Heart left ventricle (tissue), 16 donors: ENCODE data around the gene ACTR1A. TPM values are rescaled to one million over a fixed set of nuclear protein-coding genes. Genes with fewer than 3 reads are reported as not detected.

Experiments used
- ATAC-seq, 4 donors: fragments of 200-7000 bp; cut with Tn5 transposase; one replicate each; pipeline ENCODE4 v1.9.1; 2020 to 2022; ENCODE audit warnings: moderate library complexity in 4 of 4, mild to moderate bottlenecking in 3 of 4, moderate number of reproducible peaks in 1 of 4
- DNase-seq, 5 donors: peaks; one replicate each; pipeline ENCODE4 v3.0.0-alpha.2; 2020
- H3K27ac ChIP-seq, 12 donors: fragments of 200-600 bp; sonication (generic) in 4 of 12; one replicate each; pipeline versions ENCODE4 v1.5.0 to v1.8.0; 2016 to 2022; ENCODE audit warnings: mild to moderate bottlenecking in 2 of 12
- H3K27me3 ChIP-seq, 9 donors: fragments of 200-600 bp; sonication (generic) in 2 of 9; one replicate each; pipeline versions ENCODE4 v1.5.1 to v1.8.0; 2016 to 2022; ENCODE audit warnings: mild to moderate bottlenecking in 3 of 9
- H3K36me3 ChIP-seq, 9 donors: fragments of 200-600 bp; sonication (generic) in 2 of 9; one replicate each; pipeline versions ENCODE4 v1.5.0 to v1.8.0; 2018 to 2022; ENCODE audit warnings: mild to moderate bottlenecking in 2 of 9
- H3K4me1 ChIP-seq, 12 donors: fragments of 200-600 bp; sonication (generic) in 4 of 12; one replicate each; pipeline versions ENCODE4 v1.5.0 to v1.8.0; 2016 to 2022; ENCODE audit warnings: mild to moderate bottlenecking in 3 of 12
- H3K4me3 ChIP-seq, 12 donors: fragments of 200-600 bp; sonication (generic) in 4 of 12; one replicate each; pipeline versions ENCODE4 v1.5.0 to v1.8.0; 2017 to 2022; ENCODE audit warnings: mild to moderate bottlenecking in 9 of 12, moderate library complexity in 4 of 12
- H3K9me3 ChIP-seq, 12 donors: fragments of 200-600 bp; sonication (generic) in 4 of 12; one replicate each; pipeline versions ENCODE4 v1.5.0 to v1.8.0; 2016 to 2022; ENCODE audit warnings: mild to moderate bottlenecking in 1 of 12
- CTCF ChIP-seq, 12 donors: fragments of 200-600 bp; sonication (generic) in 4 of 12; IDR thresholded peaks; one replicate each; pipeline versions ENCODE4 v1.5.0 to v1.8.0; 2018 to 2022; ENCODE audit warnings: antibody characterized with exemption in 12 of 12, mild to moderate bottlenecking in 5 of 12
- POLR2A ChIP-seq, 2 donors: fragments of 450-650 bp; IDR thresholded peaks; one replicate each; pipeline ENCODE4 v1.6.1; 2017; ENCODE audit warnings: antibody characterized with exemption in 2 of 2, mild to moderate bottlenecking in 2 of 2, moderate library complexity in 2 of 2
- WGBS, 4 donors: extraction: QIAGEN DNeasy Blood & Tissue Kit in 2 of 4; methylation state at CpG; one replicate each; pipeline versions ENCODE4 v1.1.5 to v1.1.7; 2013 to 2018; 5-methylcytosine and 5-hydroxymethylcytosine counted together
- intact Hi-C, 10 donors: fragments of 100-400 bp; cut with DNase I; formaldehyde crosslinking; loops; one replicate each; pipeline versions ENCODE4 v1.11.1 to v1.14.2; 2022
- polyA plus RNA-seq, 2 donors: library from polyadenylated mRNA; stranded (reverse); fragments of 200-250 nt; gene quantifications; one replicate each; pipeline ENCODE4 v1.2.3, GENCODE V29; 2013
- total RNA-seq, 9 donors: library from RNA; depleted of rRNA in 2 of 9; stranded (reverse); fragments of >200 nt in 2 of 9; fragmentation: NEBNext Ultra II Directional in 3 of 9; extraction: Animal tissue kit (Norgen Biotek cat#: 25700) in 3 of 9; gene quantifications; one replicate each; pipeline versions ENCODE4 v1.1.0 to v1.2.4, GENCODE V29; 2016 to 2023
- donor health status: ischemic (EF 13 %, LVEDD 7.1; RV severe dilation, severe dysfunction).
- donor health status: healthy with polysubstance abuse.
- donor health status: DM: no; HTN: yes; CAD: no.
- donor health status: DM: no; HTN: no; CAD: no.
- donor health status: ischemic (EF 25% LVEDD 6.9; RV normal size, moderate dysfunction).
- donor health status: ischemic (EF 25% LVEDD 5.7; RV mildly dilated, moderate dysfunction).
- donor health status: healthy.
- donor health status: DM: yes; HTN: yes; CAD: no.
- donor health status: ischemic (EF 35%, LVEDD 5.7; RV mildly dilated, moderate dysfunction).
- donor health status: nonischemic (EF 11% LVEDD 7.7; RV severe dilation, severe dysfunction).
- donor health status: DM: yes; HTN: yes; CAD: no.
- donor health status: PGD.
- donor health status: ischemic (EF 29% LVEDD 5.4; RV normal size, mild dysfunction).
- donor health status: nonischemic (EF 23%, LVEDD 6.1; RV moderate dilation, normal function).

The ACTR1A gene
- total and polyA plus RNA-seq, 11 donors, result 100 to 175 (median 119) TPM

DNA sequence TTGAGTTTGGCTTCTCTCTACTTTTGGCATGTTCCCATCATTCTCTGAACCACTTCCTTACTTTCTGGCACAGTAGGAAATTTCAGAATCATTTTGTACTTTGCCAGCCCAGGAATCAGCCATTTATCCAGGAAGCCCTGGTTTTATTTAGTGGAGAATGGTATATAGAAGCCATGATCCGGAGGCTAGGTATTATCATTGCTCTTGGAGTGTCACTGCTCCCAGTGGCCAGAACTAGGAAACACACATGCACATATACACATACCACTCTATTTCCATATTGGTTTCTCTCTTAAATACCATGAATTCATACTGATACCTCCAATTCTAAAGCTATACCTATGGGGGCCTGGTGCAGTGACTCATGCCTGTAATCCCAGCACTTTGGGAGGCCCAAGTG is 37.5 kb upstream of the ACTR1A start:
- Histone ChIP-seq H3K4me3 (no peak overlapping the region), H3K4me1 (peaks cover 0 to 14% (median 0%) of the 10 kb centered on the region in 12 donors), H3K36me3 (no peaks in the 10 kb centered on the region), H3K27me3 (no peaks in the 10 kb centered on the region), H3K9me3 (no peaks in the 10 kb centered on the region), H3K27ac (no peak overlapping the region)
- 62 to 85% (median 77%) methylated on average over 1 of the region's 1 CpG for WGBS, 4 donors
- ATAC-seq (peak in 1 of 4 donors; percentile 45), DNase-seq (no peak)
- TF ChIP-seq CTCF (IDR thresholded peaks at IDR 0.05) (peak in 7 of 12 donors; percentile 8 to 41 (median 23)), POLR2A (IDR thresholded peaks at IDR 0.05) (no peak)
- intact Hi-C loops, result no loop called here

- no peak for TF ChIP-seq POLR2A (IDR thresholded peaks at IDR 0.05)
- TF ChIP-seq CTCF (IDR thresholded peaks at IDR 0.05), result no peak
- H3K27me3 ChIP-seq, result no peaks in the 10 kb centered on the region
- WGBS, 4 donors, result 82 to 90% (median 85%) methylated on average over 2 of the region's 2 CpGs
Measured at GRCh38 chr10:102538811-102539210, 36.3 kb upstream of the ACTR1A start.

GRCh38 chr10:102537948-102538347 is 35.4 kb upstream of the ACTR1A start:
- ATAC-seq (no peak), DNase-seq (no peak)
- H3K36me3 ChIP-seq, result no peaks in the 10 kb centered on the region
- H3K4me1 ChIP-seq, result peaks cover 0 to 12% (median 0%) of the 10 kb centered on the region in 12 donors
- intact Hi-C loops, result no loop called here
- no peaks in the 10 kb centered on the region for H3K27me3 ChIP-seq
- 97 to 99% (median 98%) methylated on average over 2 of the region's 2 CpGs for WGBS, 4 donors
- H3K9me3 ChIP-seq, result no peaks in the 10 kb centered on the region
- no peak overlapping the region for H3K4me3 ChIP-seq
- TF ChIP-seq POLR2A (IDR thresholded peaks at IDR 0.05), result no peak
- no peak for TF ChIP-seq CTCF (IDR thresholded peaks at IDR 0.05)
- no peak overlapping the region for H3K27ac ChIP-seq

More at GRCh38 chr10:102538811-102539210, 36.3 kb upstream of the ACTR1A start:
- ATAC-seq (no peak), DNase-seq (no peak)
- intact Hi-C loops, result no loop called here
- peaks cover 0 to 14% (median 0%) of the 10 kb centered on the region in 12 donors for H3K4me1 ChIP-seq
- H3K4me3 ChIP-seq, result no peak overlapping the region
- H3K9me3 ChIP-seq, result no peaks in the 10 kb centered on the region
- no peaks in the 10 kb centered on the region for H3K36me3 ChIP-seq
- no peak overlapping the region for H3K27ac ChIP-seq

- H3K27me3 ChIP-seq, result no peaks in the 10 kb centered on the region
- intact Hi-C loops, result no loop called here
Measured at GRCh38 chr10:102537367-102537766, 34.9 kb upstream of the ACTR1A start.

More at GRCh38 chr10:102537367-102537766, 34.9 kb upstream of the ACTR1A start:
- H3K27ac ChIP-seq, result no peak overlapping the region
- H3K4me1 ChIP-seq, result peaks cover 0 to 11% (median 0%) of the 10 kb centered on the region in 12 donors
- H3K9me3 ChIP-seq, result no peaks in the 10 kb centered on the region
- no peak overlapping the region for H3K4me3 ChIP-seq
- TF ChIP-seq CTCF (IDR thresholded peaks at IDR 0.05), result no peak
- no peak for TF ChIP-seq POLR2A (IDR thresholded peaks at IDR 0.05)
- ATAC-seq, result no peak
- H3K36me3 ChIP-seq, result no peaks in the 10 kb centered on the region
- DNase-seq, result no peak
